Neural crest cell (in vitro differentiated cells): ENCODE data around the gene DIP2B. TPM values are rescaled to one million over a fixed set of nuclear protein-coding genes. Genes with fewer than 3 reads are reported as not detected.
A peak's percentile ranks its signal among the peaks of the same experiment; 100 is the strongest.
"Not testable (repeated sequence)": the region's sequence is repeated elsewhere in the genome, so short reads cannot be mapped to it uniquely, and the experiment has no call there.

Experiments
- DNase-seq: peaks from one replicate; pipeline ENCODE4 v3.0.0; 2021; ENCODE audit warnings: low read depth, mixed read lengths, low spot score
- H3K27ac Mint-ChIP-seq: one replicate; pipeline ENCODE4 v1.8.0; 2021; ENCODE audit warnings: mild to moderate bottlenecking, mixed read lengths; ENCODE audit not compliant: unreplicated experiment
- H3K27me3 Mint-ChIP-seq: 2 replicates; pipeline ENCODE4 v1.8.0; 2021; ENCODE audit warnings: low read depth, mild to moderate bottlenecking, mixed read lengths
- H3K36me3 Mint-ChIP-seq: 2 replicates; pipeline ENCODE4 v1.8.0; 2021; ENCODE audit warnings: low read depth, mild to moderate bottlenecking, mixed read lengths
- H3K4me1 Mint-ChIP-seq: 2 replicates; pipeline ENCODE4 v1.8.0; 2021; ENCODE audit warnings: mixed read lengths
- H3K4me3 Mint-ChIP-seq: one replicate; pipeline ENCODE4 v1.8.0; 2021; ENCODE audit warnings: mild to moderate bottlenecking, mixed read lengths
- H3K9me3 Mint-ChIP-seq: 2 replicates; pipeline ENCODE4 v1.8.0; 2021; ENCODE audit warnings: mixed read lengths
- total RNA-seq: library from RNA; stranded (reverse); gene quantifications from 2 replicates; pipeline ENCODE4 v1.2.1, GENCODE V29; 2021
- TF ChIP-seq, protein P1 (sequence below): fragments of 200-600 bp; sonication (generic); conservative IDR thresholded peaks from 2 replicates; pipeline ENCODE4 v1.5.0; 2021; ENCODE audit warnings: antibody characterized with exemption, mild to moderate bottlenecking

The DIP2B gene
- total RNA-seq, 1 donor from 2014 or later, result 39.4 TPM

- Mint-ChIP-seq H3K27me3 (no peaks in the 10 kb centered on the region), H3K9me3 (no peaks in the 10 kb centered on the region), H3K36me3 (peaks cover under 1% of the 10 kb centered on the region), H3K4me3 (no peak overlapping the region), H3K4me1 (peaks cover 22% of the 10 kb centered on the region), H3K27ac (no peak overlapping the region)
- TF ChIP-seq, protein P1, sequence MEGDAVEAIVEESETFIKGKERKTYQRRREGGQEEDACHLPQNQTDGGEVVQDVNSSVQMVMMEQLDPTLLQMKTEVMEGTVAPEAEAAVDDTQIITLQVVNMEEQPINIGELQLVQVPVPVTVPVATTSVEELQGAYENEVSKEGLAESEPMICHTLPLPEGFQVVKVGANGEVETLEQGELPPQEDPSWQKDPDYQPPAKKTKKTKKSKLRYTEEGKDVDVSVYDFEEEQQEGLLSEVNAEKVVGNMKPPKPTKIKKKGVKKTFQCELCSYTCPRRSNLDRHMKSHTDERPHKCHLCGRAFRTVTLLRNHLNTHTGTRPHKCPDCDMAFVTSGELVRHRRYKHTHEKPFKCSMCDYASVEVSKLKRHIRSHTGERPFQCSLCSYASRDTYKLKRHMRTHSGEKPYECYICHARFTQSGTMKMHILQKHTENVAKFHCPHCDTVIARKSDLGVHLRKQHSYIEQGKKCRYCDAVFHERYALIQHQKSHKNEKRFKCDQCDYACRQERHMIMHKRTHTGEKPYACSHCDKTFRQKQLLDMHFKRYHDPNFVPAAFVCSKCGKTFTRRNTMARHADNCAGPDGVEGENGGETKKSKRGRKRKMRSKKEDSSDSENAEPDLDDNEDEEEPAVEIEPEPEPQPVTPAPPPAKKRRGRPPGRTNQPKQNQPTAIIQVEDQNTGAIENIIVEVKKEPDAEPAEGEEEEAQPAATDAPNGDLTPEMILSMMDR, result no peak
- DNase-seq, result no peak
Measured at GRCh38 chr12:50541139-50541538, 36.4 kb downstream of the DIP2B start.

DNA sequence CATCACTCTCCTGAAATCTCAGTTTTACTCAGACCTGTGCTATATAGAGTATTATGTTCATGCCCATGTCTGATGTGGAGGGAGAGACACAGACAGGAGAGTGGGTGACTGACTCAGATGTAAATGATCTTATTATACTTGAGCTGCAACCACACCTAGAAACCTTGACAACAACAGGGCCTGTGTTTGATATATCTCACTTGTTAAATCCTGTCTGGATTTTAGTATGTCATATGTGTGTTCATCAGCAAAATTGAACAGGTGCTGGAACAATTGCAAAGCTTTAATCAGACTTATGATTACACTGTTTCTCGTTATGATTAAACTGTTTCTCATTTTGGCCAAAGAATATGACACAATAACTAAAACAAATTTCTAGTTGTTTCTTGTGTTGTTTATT, 37.7 kb downstream of the DIP2B start:
- H3K27me3 Mint-ChIP-seq, result no peaks in the 10 kb centered on the region

GRCh38 chr12:50543188-50543587, 38.4 kb downstream of the DIP2B start:
- H3K27ac Mint-ChIP-seq, H3K27me3 Mint-ChIP-seq, H3K36me3 Mint-ChIP-seq, DNase-seq, H3K4me3 Mint-ChIP-seq, H3K9me3 Mint-ChIP-seq: not testable (repeated sequence)
- peaks cover 16% of the 10 kb centered on the region for H3K4me1 Mint-ChIP-seq

More for the DNA sequence above, 37.7 kb downstream of the DIP2B start:
- Mint-ChIP-seq H3K9me3 (no peaks in the 10 kb centered on the region), H3K4me3 (no peak overlapping the region), H3K27ac (no peak overlapping the region), H3K4me1 (peaks cover 23% of the 10 kb centered on the region), H3K36me3 (no peaks in the 10 kb centered on the region)
- DNase-seq, result no peak
- TF ChIP-seq, protein P1, result no peak

GRCh38 chr12:50545213-50545612, 40.4 kb downstream of the DIP2B start:
- no peak for DNase-seq
- TF ChIP-seq, protein P1, result no peak
- Mint-ChIP-seq H3K36me3 (no peaks in the 10 kb centered on the region), H3K27ac (no peak overlapping the region), H3K4me3 (no peak overlapping the region), H3K4me1 (peaks cover 15% of the 10 kb centered on the region), H3K9me3 (no peaks in the 10 kb centered on the region), H3K27me3 (no peaks in the 10 kb centered on the region)

DNA sequence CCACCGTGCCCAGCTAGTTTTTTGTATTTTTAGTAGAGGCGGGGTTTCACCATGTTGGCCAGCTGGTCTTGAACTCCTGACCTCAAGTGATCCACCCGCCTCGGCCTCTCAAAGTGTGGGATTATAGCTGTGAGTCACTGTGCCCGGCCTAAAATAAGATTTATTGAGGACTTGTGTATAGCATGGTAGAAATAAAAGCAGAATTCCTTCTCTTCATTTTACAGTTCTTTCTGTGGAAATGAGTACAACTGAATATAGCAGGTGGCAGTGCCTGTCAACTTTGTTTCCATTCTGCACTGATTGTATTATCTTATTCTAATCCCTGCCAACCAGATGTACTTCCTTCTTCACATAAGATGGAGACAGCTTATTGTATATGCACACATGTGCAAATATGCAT, 41.0 kb downstream of the DIP2B start:
- TF ChIP-seq, protein P1, result no peak
- DNase-seq, result no peak
- no peak overlapping the region for H3K4me3 Mint-ChIP-seq
- H3K9me3 Mint-ChIP-seq, result no peaks in the 10 kb centered on the region
- H3K27ac Mint-ChIP-seq, result peak overlapping the region; percentile 67
- peaks cover 15% of the 10 kb centered on the region for H3K4me1 Mint-ChIP-seq
- H3K36me3 Mint-ChIP-seq, result no peaks in the 10 kb centered on the region
- no peaks in the 10 kb centered on the region for H3K27me3 Mint-ChIP-seq

- no peak overlapping the region for H3K27ac Mint-ChIP-seq
- TF ChIP-seq, protein P1, result no peak
- no peak for DNase-seq
- H3K36me3 Mint-ChIP-seq, result no peaks in the 10 kb centered on the region
- no peaks in the 10 kb centered on the region for H3K9me3 Mint-ChIP-seq
- peaks cover 15% of the 10 kb centered on the region for H3K4me1 Mint-ChIP-seq
- H3K4me3 Mint-ChIP-seq, result no peak overlapping the region
- no peaks in the 10 kb centered on the region for H3K27me3 Mint-ChIP-seq
Measured at GRCh38 chr12:50546441-50547318, 41.9 kb downstream of the DIP2B start.
